ENCODE measurements around the gene LCE4A. TPM values are rescaled to one million over a fixed set of nuclear protein-coding genes. Genes with fewer than 3 reads are reported as not detected.

The LCE4A gene
- total RNA-seq, 2 donors from 2014 or later = not detected

- DNase-seq (no peak), ATAC-seq (replicated peaks in 1 of 2) (no peak)
- Mint-ChIP-seq H3K27me3 (ENCODE audit: low read depth) (peaks cover 10% of the 10 kb centered on the region), H3K4me3 (no peak overlapping the region), H3K36me3 (ENCODE audit: insufficient read depth in 2 of 2) (no peaks in the 10 kb centered on the region), H3K27ac (no peak overlapping the region), H3K4me1 (ENCODE audit: low read depth) (no peaks in the 10 kb centered on the region), H3K9me3 (no peaks in the 10 kb centered on the region)
Observed at GRCh38 chr1:152718238-152718637, 10.3 kb downstream of the LCE4A start.

- H3K9me3 Mint-ChIP-seq = no peaks in the 10 kb centered on the region
- H3K4me1 Mint-ChIP-seq (ENCODE audit: low read depth) = no peaks in the 10 kb centered on the region
- no peak overlapping the region for H3K4me3 Mint-ChIP-seq
- H3K27me3 Mint-ChIP-seq (ENCODE audit: low read depth) = peaks cover 17% of the 10 kb centered on the region
- no peak overlapping the region for H3K27ac Mint-ChIP-seq
- no peaks in the 10 kb centered on the region for H3K36me3 Mint-ChIP-seq (ENCODE audit: insufficient read depth in 2 of 2)
- ATAC-seq (replicated peaks in 1 of 2) = no peak
- no peak for DNase-seq
Observed at GRCh38 chr1:152725261-152725660, 17.3 kb downstream of the LCE4A start.

GRCh38 chr1:152728986-152729385 lies 21.0 kb downstream of the LCE4A start:
- Mint-ChIP-seq H3K27ac (no peak overlapping the region), H3K36me3 (ENCODE audit: insufficient read depth in 2 of 2) (no peaks in the 10 kb centered on the region), H3K9me3 (no peaks in the 10 kb centered on the region), H3K27me3 (ENCODE audit: low read depth) (peaks cover 11% of the 10 kb centered on the region), H3K4me3 (no peak overlapping the region), H3K4me1 (ENCODE audit: low read depth) (no peaks in the 10 kb centered on the region)
- no peak for ATAC-seq (replicated peaks in 1 of 2)
- DNase-seq = no peak

- Mint-ChIP-seq H3K9me3 (no peaks in the 10 kb centered on the region), H3K27me3 (ENCODE audit: low read depth) (peaks cover 21% of the 10 kb centered on the region), H3K4me1 (ENCODE audit: low read depth) (no peaks in the 10 kb centered on the region), H3K27ac (no peak overlapping the region), H3K36me3 (ENCODE audit: insufficient read depth in 2 of 2) (no peaks in the 10 kb centered on the region), H3K4me3 (no peak overlapping the region)
- ATAC-seq (replicated peaks in 1 of 2) (no peak), DNase-seq (no peak)
Observed at GRCh38 chr1:152735648-152736047, 27.7 kb downstream of the LCE4A start.

- DNase-seq (no peak), ATAC-seq (replicated peaks in 1 of 2) (no peak)
- no peaks in the 10 kb centered on the region for H3K4me1 Mint-ChIP-seq (ENCODE audit: low read depth)
- H3K4me3 Mint-ChIP-seq = no peak overlapping the region
- no peaks in the 10 kb centered on the region for H3K36me3 Mint-ChIP-seq (ENCODE audit: insufficient read depth in 2 of 2)
- H3K27me3 Mint-ChIP-seq (ENCODE audit: low read depth) = peaks cover 27% of the 10 kb centered on the region
- no peak overlapping the region for H3K27ac Mint-ChIP-seq
- H3K9me3 Mint-ChIP-seq = no peaks in the 10 kb centered on the region
Observed at GRCh38 chr1:152737997-152738396, 30.0 kb downstream of the LCE4A start.

- no peak for DNase-seq
- H3K36me3 Mint-ChIP-seq (ENCODE audit: insufficient read depth in 2 of 2) = no peaks in the 10 kb centered on the region
- no peak for ATAC-seq (replicated peaks in 1 of 2)
- no peaks in the 10 kb centered on the region for H3K9me3 Mint-ChIP-seq
- no peak overlapping the region for H3K27ac Mint-ChIP-seq
- peaks cover 35% of the 10 kb centered on the region for H3K27me3 Mint-ChIP-seq (ENCODE audit: low read depth)
- no peak overlapping the region for H3K4me3 Mint-ChIP-seq
- H3K4me1 Mint-ChIP-seq (ENCODE audit: low read depth) = no peaks in the 10 kb centered on the region
Observed at GRCh38 chr1:152739841-152740240, 31.9 kb downstream of the LCE4A start.

- Mint-ChIP-seq H3K36me3 (ENCODE audit: insufficient read depth in 2 of 2) (no peaks in the 10 kb centered on the region), H3K27ac (no peak overlapping the region), H3K27me3 (ENCODE audit: low read depth) (peaks cover 37% of the 10 kb centered on the region), H3K9me3 (no peaks in the 10 kb centered on the region), H3K4me1 (ENCODE audit: low read depth) (no peaks in the 10 kb centered on the region), H3K4me3 (no peak overlapping the region)
- ATAC-seq (replicated peaks in 1 of 2) (no peak), DNase-seq (no peak)
Observed at GRCh38 chr1:152741656-152742055, 33.7 kb downstream of the LCE4A start.

- H3K27ac Mint-ChIP-seq = no peak overlapping the region
- no peaks in the 10 kb centered on the region for H3K4me1 Mint-ChIP-seq (ENCODE audit: low read depth)
- H3K9me3 Mint-ChIP-seq = no peaks in the 10 kb centered on the region
- DNase-seq (no peak), ATAC-seq (replicated peaks in 1 of 2) (no peak)
- H3K4me3 Mint-ChIP-seq = no peak overlapping the region
- H3K36me3 Mint-ChIP-seq (ENCODE audit: insufficient read depth in 2 of 2) = no peaks in the 10 kb centered on the region
- H3K27me3 Mint-ChIP-seq (ENCODE audit: low read depth) = peaks cover 28% of the 10 kb centered on the region
Observed at GRCh38 chr1:152743371-152744145, 35.6 kb downstream of the LCE4A start.

GRCh38 chr1:152745289-152745704 lies 37.3 kb downstream of the LCE4A start:
- Mint-ChIP-seq H3K4me1 (ENCODE audit: low read depth) (no peaks in the 10 kb centered on the region), H3K27ac (no peak overlapping the region), H3K36me3 (ENCODE audit: insufficient read depth in 2 of 2) (no peaks in the 10 kb centered on the region), H3K9me3 (no peaks in the 10 kb centered on the region), H3K4me3 (no peak overlapping the region), H3K27me3 (ENCODE audit: low read depth) (peaks cover 18% of the 10 kb centered on the region)
- no peak for ATAC-seq (replicated peaks in 1 of 2)
- no peak for DNase-seq

GRCh38 chr1:152745765-152746444 lies 37.9 kb downstream of the LCE4A start:
- Mint-ChIP-seq H3K4me1 (ENCODE audit: low read depth) (no peaks in the 10 kb centered on the region), H3K4me3 (no peak overlapping the region), H3K27me3 (ENCODE audit: low read depth) (peaks cover 24% of the 10 kb centered on the region), H3K27ac (no peak overlapping the region), H3K36me3 (ENCODE audit: insufficient read depth in 2 of 2) (no peaks in the 10 kb centered on the region), H3K9me3 (no peaks in the 10 kb centered on the region)
- no peak for ATAC-seq (replicated peaks in 1 of 2)
- DNase-seq = no peak

GRCh38 chr1:152747831-152748230 lies 39.9 kb downstream of the LCE4A start:
- Mint-ChIP-seq H3K36me3 (ENCODE audit: insufficient read depth in 2 of 2) (no peaks in the 10 kb centered on the region), H3K27me3 (ENCODE audit: low read depth) (peaks cover 28% of the 10 kb centered on the region), H3K9me3 (no peaks in the 10 kb centered on the region), H3K4me3 (no peak overlapping the region), H3K27ac (no peak overlapping the region), H3K4me1 (ENCODE audit: low read depth) (peaks cover 6% of the 10 kb centered on the region)
- ATAC-seq (replicated peaks in 1 of 2) (no peak), DNase-seq (no peak)

- Mint-ChIP-seq H3K9me3 (no peaks in the 10 kb centered on the region), H3K27ac (no peak overlapping the region), H3K27me3 (ENCODE audit: low read depth) (peaks cover 28% of the 10 kb centered on the region), H3K36me3 (ENCODE audit: insufficient read depth in 2 of 2) (no peaks in the 10 kb centered on the region), H3K4me1 (ENCODE audit: low read depth) (peaks cover 6% of the 10 kb centered on the region), H3K4me3 (no peak overlapping the region)
- DNase-seq = no peak
- ATAC-seq (replicated peaks in 1 of 2) = peak; percentile 49 to 58
Observed at GRCh38 chr1:152752225-152752624, 44.3 kb downstream of the LCE4A start.

- Mint-ChIP-seq H3K27me3 (ENCODE audit: low read depth) (peaks cover 28% of the 10 kb centered on the region), H3K27ac (no peak overlapping the region), H3K4me1 (ENCODE audit: low read depth) (peaks cover 6% of the 10 kb centered on the region), H3K4me3 (no peak overlapping the region), H3K36me3 (ENCODE audit: insufficient read depth in 2 of 2) (no peaks in the 10 kb centered on the region), H3K9me3 (no peaks in the 10 kb centered on the region)
- ATAC-seq (replicated peaks in 1 of 2) = no peak
- no peak for DNase-seq
Observed at GRCh38 chr1:152753586-152753985, 45.6 kb downstream of the LCE4A start.

GRCh38 chr1:152756872-152757271 lies 48.9 kb downstream of the LCE4A start:
- H3K27me3 Mint-ChIP-seq (ENCODE audit: low read depth) = peaks cover 33% of the 10 kb centered on the region
- no peaks in the 10 kb centered on the region for H3K36me3 Mint-ChIP-seq (ENCODE audit: insufficient read depth in 2 of 2)
- DNase-seq (no peak), ATAC-seq (replicated peaks in 1 of 2) (no peak)
- no peak overlapping the region for H3K27ac Mint-ChIP-seq
- no peaks in the 10 kb centered on the region for H3K9me3 Mint-ChIP-seq
- H3K4me3 Mint-ChIP-seq = no peak overlapping the region
- H3K4me1 Mint-ChIP-seq (ENCODE audit: low read depth) = peaks cover 6% of the 10 kb centered on the region
